ENCODE data around the gene IRGQ. TPM values are rescaled to one million over a fixed set of nuclear protein-coding genes. Genes with fewer than 3 reads are reported as not detected.

The IRGQ gene
- total and polyA plus RNA-seq, 4 donors = 4.3 to 25.5 (median 13.8) TPM

GRCh38 chr19:43619262-43620060, 23.5 kb upstream of the IRGQ start, which contains the start of gene ZNF428:
ZNF428 (minus strand) TSS chr19:43619629; CDS start chr19:43614304, 5,325 bp downstream.
- H3K36me3 ChIP-seq (ENCODE audit: control insufficient read depth in 1 of 2, insufficient read depth in 2 of 2, low read length in 1 of 2) = no peaks in the 10 kb centered on the region
- intact Hi-C loops (cut with DNase I) = loop anchor here in 1 of 2 donors (2.0 kb wide), 1 partner anchor 47 kb away; no protein-coding TSS in a partner anchor
- peak within 1 kb of the TSS; percentile 43 to 52 for H3K4me3 ChIP-seq (ENCODE audit: low read length in 2 of 2)
- no peaks in the 10 kb centered on the region for H3K9me3 ChIP-seq (ENCODE audit: control insufficient read depth, low read length)
- 0% methylated on average over 63 to 81 of the region's 81 CpGs for WGBS, 2 donors
- peak within 1 kb of the TSS; percentile 1 to 69 for H3K27ac ChIP-seq (ENCODE audit: low read depth in 1 of 2, low read length in 2 of 2)
- ATAC-seq (ENCODE audit: low FRiP score) = peak; percentile 93
- H3K27me3 ChIP-seq (ENCODE audit: control insufficient read depth in 1 of 2, insufficient read depth in 2 of 2, low read length in 1 of 2) = no peaks in the 10 kb centered on the region
- H3K4me1 ChIP-seq (ENCODE audit: control insufficient read depth in 1 of 2, insufficient read depth in 2 of 2, low read length in 2 of 2) = no peaks in the 10 kb centered on the region
- peak; percentile 92 to 94 for DNase-seq

GRCh38 chr19:43618921-43619261, 23.0 kb upstream of the IRGQ start:
- no peaks in the 10 kb centered on the region for H3K27me3 ChIP-seq (ENCODE audit: control insufficient read depth in 1 of 2, insufficient read depth in 2 of 2, low read length in 1 of 2)
- intact Hi-C loops (cut with DNase I) = loop anchor here in 1 of 2 donors (2.0 kb wide), 1 partner anchor 48 kb away; no protein-coding TSS in a partner anchor
- H3K4me3 ChIP-seq (ENCODE audit: low read length in 2 of 2) = peak overlapping the region; percentile 43 to 52
- peak overlapping the region in 1 of 2 donors; percentile 69 for H3K27ac ChIP-seq (ENCODE audit: low read depth in 1 of 2, low read length in 2 of 2)
- H3K36me3 ChIP-seq (ENCODE audit: control insufficient read depth in 1 of 2, insufficient read depth in 2 of 2, low read length in 1 of 2) = no peaks in the 10 kb centered on the region
- no peaks in the 10 kb centered on the region for H3K9me3 ChIP-seq (ENCODE audit: control insufficient read depth, low read length)
- ATAC-seq (ENCODE audit: low FRiP score) (peak; percentile 1), DNase-seq (no peak)
- no peaks in the 10 kb centered on the region for H3K4me1 ChIP-seq (ENCODE audit: control insufficient read depth in 1 of 2, insufficient read depth in 2 of 2, low read length in 2 of 2)
- WGBS, 2 donors = 0 to 1% methylated on average over 14 of the region's 14 CpGs

- Histone ChIP-seq H3K9me3 (ENCODE audit: control insufficient read depth, low read length) (no peaks in the 10 kb centered on the region), H3K27me3 (ENCODE audit: control insufficient read depth in 1 of 2, insufficient read depth in 2 of 2, low read length in 1 of 2) (no peaks in the 10 kb centered on the region), H3K4me1 (ENCODE audit: control insufficient read depth in 1 of 2, insufficient read depth in 2 of 2, low read length in 2 of 2) (no peaks in the 10 kb centered on the region), H3K4me3 (ENCODE audit: low read length in 2 of 2) (no peak overlapping the region), H3K27ac (ENCODE audit: low read depth in 1 of 2, low read length in 2 of 2) (no peak overlapping the region), H3K36me3 (ENCODE audit: control insufficient read depth in 1 of 2, insufficient read depth in 2 of 2, low read length in 1 of 2) (peaks cover 0 to 2% of the 10 kb centered on the region in 2 donors)
- no peak for DNase-seq
- no peak for ATAC-seq (ENCODE audit: low FRiP score)
- intact Hi-C loops (cut with DNase I) = no loop called here
- WGBS, 2 donors = 89 to 92% methylated on average over 6 of the region's 6 CpGs
These were observed 21.0 kb upstream of the IRGQ start for GRCh38 chr19:43616954-43617353.

GRCh38 chr19:43616306-43616705, 20.4 kb upstream of the IRGQ start:
- DNase-seq = no peak
- H3K36me3 ChIP-seq (ENCODE audit: control insufficient read depth in 1 of 2, insufficient read depth in 2 of 2, low read length in 1 of 2) = peaks cover 0 to 2% of the 10 kb centered on the region in 2 donors
- no peak overlapping the region for H3K27ac ChIP-seq (ENCODE audit: low read depth in 1 of 2, low read length in 2 of 2)
- H3K4me3 ChIP-seq (ENCODE audit: low read length in 2 of 2) = no peak overlapping the region
- 79% methylated on average over 1 of the region's 1 CpG for WGBS, 2 donors
- no peak for ATAC-seq (ENCODE audit: low FRiP score)
- H3K27me3 ChIP-seq (ENCODE audit: control insufficient read depth in 1 of 2, insufficient read depth in 2 of 2, low read length in 1 of 2) = no peaks in the 10 kb centered on the region
- no peaks in the 10 kb centered on the region for H3K4me1 ChIP-seq (ENCODE audit: control insufficient read depth in 1 of 2, insufficient read depth in 2 of 2, low read length in 2 of 2)
- H3K9me3 ChIP-seq (ENCODE audit: control insufficient read depth, low read length) = no peaks in the 10 kb centered on the region
- intact Hi-C loops (cut with DNase I) = no loop called here

- WGBS, 2 donors = 95% methylated on average over 12 of the region's 12 CpGs
- H3K4me1 ChIP-seq (ENCODE audit: control insufficient read depth in 1 of 2, insufficient read depth in 2 of 2, low read length in 2 of 2) = no peaks in the 10 kb centered on the region
- intact Hi-C loops (cut with DNase I) = no loop called here
- H3K36me3 ChIP-seq (ENCODE audit: control insufficient read depth in 1 of 2, insufficient read depth in 2 of 2, low read length in 1 of 2) = peaks cover 0 to 2% of the 10 kb centered on the region in 2 donors
- no peaks in the 10 kb centered on the region for H3K27me3 ChIP-seq (ENCODE audit: control insufficient read depth in 1 of 2, insufficient read depth in 2 of 2, low read length in 1 of 2)
- ATAC-seq (ENCODE audit: low FRiP score) (no peak), DNase-seq (no peak)
- no peak overlapping the region for H3K4me3 ChIP-seq (ENCODE audit: low read length in 2 of 2)
- no peak overlapping the region for H3K27ac ChIP-seq (ENCODE audit: low read depth in 1 of 2, low read length in 2 of 2)
- H3K9me3 ChIP-seq (ENCODE audit: control insufficient read depth, low read length) = no peaks in the 10 kb centered on the region
These were observed 16.4 kb upstream of the IRGQ start for GRCh38 chr19:43612374-43612773.

GRCh38 chr19:43611788-43612187, 15.9 kb upstream of the IRGQ start, which contains the start of gene SRRM5:
SRRM5 (plus strand) TSS chr19:43612088; CDS start chr19:43612122, 34 bp downstream.
- WGBS, 2 donors = 90 to 98% methylated on average over 3 of the region's 3 CpGs

GRCh38 chr19:43610493-43610892, 14.6 kb upstream of the IRGQ start:
- WGBS, 2 donors = 53 to 59% methylated on average over 3 of the region's 3 CpGs
- H3K27ac ChIP-seq (ENCODE audit: low read depth in 1 of 2, low read length in 2 of 2) = no peak overlapping the region
- no peak for ATAC-seq (ENCODE audit: low FRiP score)

More at GRCh38 chr19:43611788-43612187, 15.9 kb upstream of the IRGQ start, which contains the start of gene SRRM5:
- DNase-seq (no peak), ATAC-seq (ENCODE audit: low FRiP score) (no peak)
- Histone ChIP-seq H3K4me1 (ENCODE audit: control insufficient read depth in 1 of 2, insufficient read depth in 2 of 2, low read length in 2 of 2) (no peaks in the 10 kb centered on the region), H3K27ac (ENCODE audit: low read depth in 1 of 2, low read length in 2 of 2) (no peak within 1 kb of the TSS), H3K4me3 (ENCODE audit: low read length in 2 of 2) (no peak within 1 kb of the TSS), H3K27me3 (ENCODE audit: control insufficient read depth in 1 of 2, insufficient read depth in 2 of 2, low read length in 1 of 2) (no peaks in the 10 kb centered on the region), H3K36me3 (ENCODE audit: control insufficient read depth in 1 of 2, insufficient read depth in 2 of 2, low read length in 1 of 2) (peaks cover 0 to 2% of the 10 kb centered on the region in 2 donors), H3K9me3 (ENCODE audit: control insufficient read depth, low read length) (no peaks in the 10 kb centered on the region)
- intact Hi-C loops (cut with DNase I) = no loop called here

GRCh38 chr19:43609872-43610271, 13.9 kb upstream of the IRGQ start:
- Histone ChIP-seq H3K27me3 (ENCODE audit: control insufficient read depth in 1 of 2, insufficient read depth in 2 of 2, low read length in 1 of 2) (no peaks in the 10 kb centered on the region), H3K27ac (ENCODE audit: low read depth in 1 of 2, low read length in 2 of 2) (no peak overlapping the region), H3K9me3 (ENCODE audit: control insufficient read depth, low read length) (no peaks in the 10 kb centered on the region), H3K36me3 (ENCODE audit: control insufficient read depth in 1 of 2, insufficient read depth in 2 of 2, low read length in 1 of 2) (peaks cover 0 to 2% of the 10 kb centered on the region in 2 donors), H3K4me3 (ENCODE audit: low read length in 2 of 2) (no peak overlapping the region), H3K4me1 (ENCODE audit: control insufficient read depth in 1 of 2, insufficient read depth in 2 of 2, low read length in 2 of 2) (no peaks in the 10 kb centered on the region)
- intact Hi-C loops (cut with DNase I) = no loop called here
- DNase-seq (no peak), ATAC-seq (ENCODE audit: low FRiP score) (no peak)
- 89 to 90% methylated on average over 7 of the region's 7 CpGs for WGBS, 2 donors

More at GRCh38 chr19:43610493-43610892, 14.6 kb upstream of the IRGQ start:
- Histone ChIP-seq H3K36me3 (ENCODE audit: control insufficient read depth in 1 of 2, insufficient read depth in 2 of 2, low read length in 1 of 2) (peaks cover 0 to 2% of the 10 kb centered on the region in 2 donors), H3K27me3 (ENCODE audit: control insufficient read depth in 1 of 2, insufficient read depth in 2 of 2, low read length in 1 of 2) (no peaks in the 10 kb centered on the region), H3K4me1 (ENCODE audit: control insufficient read depth in 1 of 2, insufficient read depth in 2 of 2, low read length in 2 of 2) (no peaks in the 10 kb centered on the region), H3K9me3 (ENCODE audit: control insufficient read depth, low read length) (no peaks in the 10 kb centered on the region), H3K4me3 (ENCODE audit: low read length in 2 of 2) (no peak overlapping the region)
- no peak for DNase-seq
- intact Hi-C loops (cut with DNase I) = no loop called here

Measured in aorta (tissue), 5 donors.